Peyer's patch (tissue), 4 donors: Measurements from ENCODE around the gene ZNF667.

ENCODE experiments used
- CTCF ChIP-seq, 6 experiments: fragments of 450-650 bp in 4 of 6; fragments of 200-600 bp in 2 of 6; sonication (generic) in 1 of 6; IDR thresholded peaks; one replicate each; pipeline ENCODE4 v1.5.1; 2017 to 2019; ENCODE audit warnings: antibody characterized with exemption in 6 of 6, mild to moderate bottlenecking in 3 of 6, moderate library complexity in 1 of 6
- POLR2A ChIP-seq, 2 donors: fragments of 450-650 bp; IDR thresholded peaks; one replicate each; pipeline ENCODE4 v1.5.1; 2017; ENCODE audit warnings: antibody characterized with exemption in 2 of 2, mild to moderate bottlenecking in 2 of 2, moderate library complexity in 2 of 2

DNA sequence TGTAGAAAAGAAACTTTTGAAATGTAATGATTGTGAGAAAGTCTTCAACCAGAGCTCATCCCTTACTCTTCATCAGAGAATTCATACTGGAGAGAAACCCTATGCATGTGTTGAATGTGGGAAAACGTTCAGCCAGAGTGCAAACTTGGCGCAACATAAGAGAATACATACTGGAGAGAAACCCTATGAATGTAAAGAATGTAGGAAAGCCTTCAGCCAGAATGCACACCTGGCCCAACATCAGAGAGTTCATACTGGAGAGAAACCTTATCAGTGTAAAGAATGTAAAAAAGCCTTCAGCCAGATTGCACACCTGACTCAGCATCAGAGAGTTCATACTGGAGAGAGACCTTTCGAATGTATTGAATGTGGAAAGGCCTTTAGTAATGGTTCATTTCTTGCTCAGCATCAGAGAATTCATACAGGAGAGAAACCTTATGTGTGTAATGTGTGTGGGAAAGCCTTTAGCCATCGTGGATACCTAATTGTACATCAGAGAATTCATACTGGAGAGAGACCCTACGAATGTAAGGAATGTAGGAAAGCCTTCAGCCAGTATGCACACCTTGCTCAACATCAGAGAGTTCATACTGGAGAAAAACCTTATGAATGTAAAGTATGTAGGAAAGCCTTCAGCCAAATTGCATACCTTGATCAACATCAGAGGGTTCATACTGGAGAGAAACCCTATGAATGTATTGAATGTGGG, 53.7 kb downstream of the ZNF667 start:
- TF ChIP-seq CTCF (IDR thresholded peaks at IDR 0.05) (no peak), POLR2A (IDR thresholded peaks at IDR 0.05) (no peak)
